GM10266 (cell line): ENCODE results near the gene KPTN.

Source experiments
- DNase-seq: peaks from one replicate; pipeline ENCODE4 v3.0.0; 2012; ENCODE audit errors: extremely low spot score
- CTCF ChIP-seq: IDR thresholded peaks from 2 replicates; pipeline ENCODE4 v1.5.1; 2012; ENCODE audit warnings: mild to moderate bottlenecking, low read depth; ENCODE audit not compliant: control insufficient read depth, insufficient read depth; ENCODE audit errors: missing control alignments

KPTN gene

GRCh38 chr19:47464675-47465419 lies 19.2 kb downstream of the KPTN start:
- no peak for DNase-seq
- TF ChIP-seq CTCF = no peak

- TF ChIP-seq CTCF = no peak
- no peak for DNase-seq
Observed at GRCh38 chr19:47461876-47462275, 22.1 kb downstream of the KPTN start.

- no peak for TF ChIP-seq CTCF
- DNase-seq = no peak
Observed at GRCh38 chr19:47459477-47459876, 24.5 kb downstream of the KPTN start.

- DNase-seq = no peak
- TF ChIP-seq CTCF = no peak
Observed at GRCh38 chr19:47458672-47459071, 25.3 kb downstream of the KPTN start.

GRCh38 chr19:47456721-47457474 lies 27.1 kb downstream of the KPTN start:
- DNase-seq = no peak

GRCh38 chr19:47450478-47450877 lies 33.5 kb downstream of the KPTN start:
- DNase-seq = no peak
- no peak for TF ChIP-seq CTCF

More at GRCh38 chr19:47456721-47457474, 27.1 kb downstream of the KPTN start:
- TF ChIP-seq CTCF = no peak

GRCh38 chr19:47448360-47448727 lies 35.7 kb downstream of the KPTN start:
- no peak for TF ChIP-seq CTCF

More at GRCh38 chr19:47448360-47448727, 35.7 kb downstream of the KPTN start:
- DNase-seq = no peak
